ENCODE results near the gene CROCC2. TPM values are rescaled to one million over a fixed set of nuclear protein-coding genes. Genes with fewer than 3 reads are reported as not detected.

Gene CROCC2
- polyA plus RNA-seq, 1 donor (not counting 4 experiments of a cell fraction or from before 2014, with no cell fraction given) = not detected

GRCh38 chr2:241035818-241036396 lies 129.8 kb downstream of the CROCC2 start:
- Histone ChIP-seq H3K4me3 (ENCODE audit: control insufficient read depth in 2 of 3, extremely low read depth in 1 of 3, insufficient read depth in 2 of 3, low read depth in 1 of 3, low read length in 3 of 3) (peak overlapping the region in 2 of 3 experiments; percentile 53 to 61), H3K9me3 (ENCODE audit: control insufficient read depth, low read depth, low read length) (no peaks in the 10 kb centered on the region), H3K4me1 (ENCODE audit: control insufficient read depth, extremely low read depth, insufficient read depth, low read length) (peaks cover 8% of the 10 kb centered on the region), H3K9ac (ENCODE audit: control insufficient read depth, extremely low read depth, insufficient read depth, low read length) (no peak overlapping the region), H3K36me3 (ENCODE audit: control insufficient read depth in 2 of 2, extremely low read depth in 1 of 2, insufficient read depth in 2 of 2, low read length in 2 of 2) (no peaks in the 10 kb centered on the region), H3K27ac (ENCODE audit: control insufficient read depth, insufficient read depth, low read length) (no peak overlapping the region), H4K20me1 (ENCODE audit: control insufficient read depth, extremely low read depth, insufficient read depth, low read length) (no peaks in the 10 kb centered on the region), H3K4me2 (ENCODE audit: control insufficient read depth, extremely low read depth, insufficient read depth, low read depth, low read length) (peak overlapping the region; percentile 78), H3K79me2 (ENCODE audit: control insufficient read depth, insufficient read depth, low read length) (no peaks in the 10 kb centered on the region), H3K9me1 (ENCODE audit: control insufficient read depth, extremely low read depth, insufficient read depth, low read length) (no peaks in the 10 kb centered on the region), H2AFZ (ENCODE audit: control insufficient read depth, low read length) (no peak overlapping the region), H3K27me3 (ENCODE audit: control insufficient read depth, extremely low read depth, insufficient read depth, low read length) (peaks cover 40% of the 10 kb centered on the region)
- no peak for TF ChIP-seq CTCF (optimal IDR thresholded peaks at IDR 0.05 in 1 of 3, IDR thresholded peaks at IDR 0.05 in 1 of 3, conservative IDR thresholded peaks at IDR 0.05 in 1 of 3; ENCODE audit: extremely low read depth in 1 of 3, insufficient read depth in 2 of 3, low read length in 3 of 3)
- no peak for TF ChIP-seq EZH2 (IDR thresholded peaks at IDR 0.05; ENCODE audit: low read length)
- dilution Hi-C loops (cut with MboI; ENCODE audit: extremely low pct_ligation_motif_present, low sequenced_read_pairs) = no loop called here
- FAIRE-seq = no peak
- DNase-seq (ENCODE audit: low read depth, low spot score) = no peak

DNA sequence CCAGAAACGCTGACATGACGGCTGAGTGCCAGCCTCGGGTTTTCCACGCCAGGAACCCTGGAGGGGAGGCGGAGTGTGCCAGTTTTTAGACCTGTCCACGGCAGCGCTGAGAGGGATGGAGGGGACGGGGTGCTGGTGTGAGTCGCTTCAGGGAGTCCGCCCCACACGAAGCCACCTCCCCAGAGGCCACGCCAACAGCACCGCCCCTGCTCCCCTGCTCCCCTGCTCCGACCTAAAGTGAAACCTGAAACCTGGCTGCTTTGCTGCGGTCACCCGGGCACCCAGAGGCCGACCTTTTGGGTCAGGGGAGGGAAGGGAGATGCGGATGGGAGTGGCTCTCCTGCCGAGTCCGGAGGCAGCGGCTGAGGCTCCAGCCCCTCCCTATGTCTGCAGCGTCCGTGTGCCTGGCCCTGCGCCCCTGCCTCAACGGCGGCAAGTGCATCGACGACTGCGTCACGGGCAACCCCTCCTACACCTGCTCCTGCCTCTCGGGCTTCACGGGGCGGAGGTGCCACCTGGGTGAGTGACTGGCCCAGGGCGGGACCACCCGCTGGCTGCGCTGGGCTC lies 130.3 kb downstream of the CROCC2 start:
- Histone ChIP-seq H3K27me3 (ENCODE audit: control insufficient read depth, extremely low read depth, insufficient read depth, low read length) (peaks cover 40% of the 10 kb centered on the region), H3K36me3 (ENCODE audit: control insufficient read depth in 2 of 2, extremely low read depth in 1 of 2, insufficient read depth in 2 of 2, low read length in 2 of 2) (no peaks in the 10 kb centered on the region), H3K4me3 (ENCODE audit: control insufficient read depth in 2 of 3, extremely low read depth in 1 of 3, insufficient read depth in 2 of 3, low read depth in 1 of 3, low read length in 3 of 3) (peak overlapping the region in 2 of 3 experiments; percentile 53 to 61), H3K4me1 (ENCODE audit: control insufficient read depth, extremely low read depth, insufficient read depth, low read length) (peaks cover 8% of the 10 kb centered on the region), H3K79me2 (ENCODE audit: control insufficient read depth, insufficient read depth, low read length) (no peaks in the 10 kb centered on the region), H2AFZ (ENCODE audit: control insufficient read depth, low read length) (peak overlapping the region; percentile 37), H3K9me1 (ENCODE audit: control insufficient read depth, extremely low read depth, insufficient read depth, low read length) (no peaks in the 10 kb centered on the region), H4K20me1 (ENCODE audit: control insufficient read depth, extremely low read depth, insufficient read depth, low read length) (no peaks in the 10 kb centered on the region), H3K27ac (ENCODE audit: control insufficient read depth, insufficient read depth, low read length) (no peak overlapping the region), H3K4me2 (ENCODE audit: control insufficient read depth, extremely low read depth, insufficient read depth, low read depth, low read length) (peak overlapping the region; percentile 78), H3K9me3 (ENCODE audit: control insufficient read depth, low read depth, low read length) (no peaks in the 10 kb centered on the region), H3K9ac (ENCODE audit: control insufficient read depth, extremely low read depth, insufficient read depth, low read length) (no peak overlapping the region)
- dilution Hi-C loops (cut with MboI; ENCODE audit: extremely low pct_ligation_motif_present, low sequenced_read_pairs) = no loop called here
- peak; percentile 56 for TF ChIP-seq EZH2 (IDR thresholded peaks at IDR 0.05; ENCODE audit: low read length)
- no peak for TF ChIP-seq CTCF (optimal IDR thresholded peaks at IDR 0.05 in 1 of 3, IDR thresholded peaks at IDR 0.05 in 1 of 3, conservative IDR thresholded peaks at IDR 0.05 in 1 of 3; ENCODE audit: extremely low read depth in 1 of 3, insufficient read depth in 2 of 3, low read length in 3 of 3)
- no peak for DNase-seq (ENCODE audit: low read depth, low spot score)
- FAIRE-seq = no peak

Data from keratinocyte (primary cell).